Karpas-422 (cell line): ENCODE measurements around the gene PGAP1. TPM values are rescaled to one million over a fixed set of nuclear protein-coding genes. Genes with fewer than 3 reads are reported as not detected.

Source experiments
- DNase-seq: peaks from one replicate; pipeline ENCODE4 v3.0.0-alpha.2; 2015
- H2AFZ ChIP-seq: fragments of 200-600 bp; sonication (generic); 2 replicates; pipeline ENCODE4 v1.6.1; 2014; ENCODE audit warnings: antibody characterized with exemption, low read length, mixed read lengths
- H3K27ac ChIP-seq: fragments of 200-600 bp; sonication (generic); 2 replicates; pipeline ENCODE4 v1.5.1; 2014; ENCODE audit warnings: mild to moderate bottlenecking, low read length, moderate library complexity
- H3K27me3 ChIP-seq: fragments of 200-600 bp; sonication (generic); 2 replicates; pipeline ENCODE4 v1.6.1; 2014; ENCODE audit warnings: low read length, mixed read lengths
- H3K36me3 ChIP-seq: fragments of 200-600 bp; sonication (generic); 2 replicates; pipeline ENCODE4 v1.6.1; 2014; ENCODE audit warnings: low read length, mixed read lengths; ENCODE audit not compliant: insufficient read depth
- H3K4me1 ChIP-seq: fragments of 200-600 bp; sonication (generic); 2 replicates; pipeline ENCODE4 v1.6.1; 2014; ENCODE audit warnings: mild to moderate bottlenecking, low read length, mixed read lengths
- H3K4me2 ChIP-seq: fragments of 200-600 bp; sonication (generic); 2 replicates; pipeline ENCODE4 v1.6.1; 2014; ENCODE audit warnings: low read length, low read depth, mild to moderate bottlenecking; ENCODE audit not compliant: poor library complexity, severe bottlenecking
- H3K4me3 ChIP-seq: fragments of 200-600 bp; sonication (generic); 2 replicates; pipeline ENCODE4 v1.5.1; 2014; ENCODE audit warnings: mild to moderate bottlenecking, antibody characterized with exemption, low read length, mixed read lengths
- H3K79me2 ChIP-seq: fragments of 200-600 bp; sonication (generic); 2 replicates; pipeline ENCODE4 v1.6.1; 2014; ENCODE audit warnings: mild to moderate bottlenecking, low read length, mixed read lengths
- H3K9ac ChIP-seq: fragments of 200-600 bp; sonication (generic); 2 replicates; pipeline ENCODE4 v1.6.0; 2014; ENCODE audit warnings: low read length
- H3K9me2 ChIP-seq: fragments of 200-600 bp; sonication (generic), shearing (Covaris generic); replicated peaks from 2 replicates; pipeline ENCODE4 v1.6.0; 2014; ENCODE audit warnings: mild to moderate bottlenecking, low read length, moderate library complexity; ENCODE audit not compliant: insufficient read depth
- H3K9me3 ChIP-seq: fragments of 300-700, 200-600 bp; sonication (generic); 2 replicates; pipeline ENCODE4 v1.6.1; 2014; ENCODE audit warnings: low read length, mixed read lengths
- H4K20me1 ChIP-seq: fragments of 200-600 bp; sonication (generic); 2 replicates; pipeline ENCODE4 v1.6.1; 2014; ENCODE audit warnings: mild to moderate bottlenecking, antibody characterized with exemption, low read length, low read depth; ENCODE audit not compliant: insufficient read depth
- small RNA-seq: library from RNA; depleted of rRNA; stranded (forward); fragments of <200 nt; gene quantifications from one replicate; pipeline ENCODE3, GENCODE V24; 2014
- total RNA-seq: library from RNA; depleted of rRNA; stranded (reverse); fragments of >200 nt; shearing (Covaris generic); gene quantifications from 2 replicates; pipeline ENCODE4 v1.2.3, GENCODE V29; 2014; ENCODE audit warnings: low replicate concordance; rRNA removed

PGAP1 gene
- total RNA-seq, 1 experiment from 2014 or later = 22.4 TPM

- no peak overlapping the region for H2AFZ ChIP-seq
- H4K20me1 ChIP-seq = no peaks in the 10 kb centered on the region
- no peaks in the 10 kb centered on the region for H3K27me3 ChIP-seq
- no peak overlapping the region for H3K9ac ChIP-seq
- no peak overlapping the region for H3K4me2 ChIP-seq
- no peaks in the 10 kb centered on the region for H3K36me3 ChIP-seq
- no peaks in the 10 kb centered on the region for H3K9me2 ChIP-seq
- H3K4me3 ChIP-seq = no peak overlapping the region
- peaks cover 7% of the 10 kb centered on the region for H3K4me1 ChIP-seq
- H3K79me2 ChIP-seq = peaks cover 2% of the 10 kb centered on the region
- no peak for DNase-seq
- no peaks in the 10 kb centered on the region for H3K9me3 ChIP-seq
- no peak overlapping the region for H3K27ac ChIP-seq
Observed at GRCh38 chr2:196804381-196804780, 122.1 kb downstream of the PGAP1 start.

DNA sequence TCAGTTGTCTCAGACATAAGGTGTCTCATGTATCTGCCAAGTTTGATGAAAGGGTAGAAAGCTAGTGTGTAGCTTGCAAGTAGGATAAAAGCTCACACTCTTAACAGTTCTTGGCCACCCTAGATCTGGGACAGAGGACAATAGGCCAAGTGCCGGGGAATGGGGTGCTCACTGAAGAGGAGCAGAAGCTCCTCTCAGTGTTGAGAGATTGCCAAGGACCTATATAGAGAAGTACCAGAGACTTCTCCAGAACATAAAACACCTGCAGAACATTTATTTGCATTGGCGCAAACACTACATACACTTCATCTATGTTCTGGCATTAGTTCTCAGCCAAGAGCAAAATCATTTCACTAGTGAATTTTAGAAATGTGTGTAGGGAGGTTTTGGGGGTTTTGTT is 124.1 kb downstream of the PGAP1 start:
- Histone ChIP-seq H3K27ac (no peak overlapping the region), H3K36me3 (peaks cover 5% of the 10 kb centered on the region), H2AFZ (no peak overlapping the region), H3K9me3 (no peaks in the 10 kb centered on the region), H3K9me2 (no peaks in the 10 kb centered on the region), H4K20me1 (no peaks in the 10 kb centered on the region), H3K9ac (no peak overlapping the region), H3K4me3 (no peak overlapping the region), H3K4me1 (peaks cover 20% of the 10 kb centered on the region), H3K27me3 (no peaks in the 10 kb centered on the region), H3K79me2 (peaks cover 21% of the 10 kb centered on the region), H3K4me2 (no peak overlapping the region)
- DNase-seq = no peak

DNA sequence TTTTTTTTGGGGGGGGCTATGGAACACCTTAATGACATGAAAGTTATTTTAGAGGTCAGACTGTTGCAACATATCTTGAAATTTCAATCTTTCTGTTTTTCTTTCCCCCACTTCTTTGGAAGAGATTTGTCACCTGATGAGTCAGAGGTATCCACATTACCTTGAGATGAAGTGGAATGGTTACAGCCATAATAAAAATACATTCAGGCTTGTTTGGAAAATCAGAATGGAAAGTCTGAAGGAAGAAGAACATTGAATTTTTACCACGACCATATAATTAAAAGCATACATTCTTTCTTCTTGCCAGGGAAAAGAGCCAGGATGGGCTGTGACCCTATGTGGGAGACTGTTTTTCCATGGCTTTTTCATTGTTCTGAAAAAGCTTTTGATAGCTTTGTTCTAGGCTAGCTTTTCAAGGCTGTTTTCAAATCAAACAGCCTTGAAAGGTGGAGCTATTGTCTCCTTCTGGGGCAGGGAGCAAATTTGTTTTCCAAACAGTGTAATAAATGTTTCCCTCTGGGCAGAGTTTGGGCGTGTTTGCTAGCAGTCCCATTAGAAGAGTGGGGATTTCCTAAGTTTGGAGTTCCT is 124.7 kb downstream of the PGAP1 start:
- Histone ChIP-seq H3K79me2 (peaks cover 27% of the 10 kb centered on the region), H3K4me2 (no peak overlapping the region), H3K9me3 (no peaks in the 10 kb centered on the region), H3K9ac (no peak overlapping the region), H3K4me1 (peaks cover 27% of the 10 kb centered on the region), H3K27ac (no peak overlapping the region), H2AFZ (no peak overlapping the region), H4K20me1 (no peaks in the 10 kb centered on the region), H3K9me2 (no peaks in the 10 kb centered on the region), H3K27me3 (no peaks in the 10 kb centered on the region), H3K36me3 (peaks cover 11% of the 10 kb centered on the region), H3K4me3 (no peak overlapping the region)
- DNase-seq = no peak

- peaks cover 27% of the 10 kb centered on the region for H3K4me1 ChIP-seq
- DNase-seq = peak; percentile 52
- peak overlapping the region; percentile 12; the same call in 1 of the 2 replicates for H3K27ac ChIP-seq
- H3K4me3 ChIP-seq = peak overlapping the region; percentile 81
- H2AFZ ChIP-seq = peak overlapping the region; percentile 58; the same call in 1 of the 2 replicates
- H3K9ac ChIP-seq = peak overlapping the region; percentile 79
- H4K20me1 ChIP-seq = no peaks in the 10 kb centered on the region
- no peaks in the 10 kb centered on the region for H3K27me3 ChIP-seq
- H3K79me2 ChIP-seq = peaks cover 43% of the 10 kb centered on the region
- H3K9me3 ChIP-seq = no peaks in the 10 kb centered on the region
- H3K36me3 ChIP-seq = peaks cover 24% of the 10 kb centered on the region
- peak overlapping the region; percentile 76 for H3K4me2 ChIP-seq
- H3K9me2 ChIP-seq = no peaks in the 10 kb centered on the region
Observed at GRCh38 chr2:196798980-196799379, 127.5 kb downstream of the PGAP1 start.

DNA sequence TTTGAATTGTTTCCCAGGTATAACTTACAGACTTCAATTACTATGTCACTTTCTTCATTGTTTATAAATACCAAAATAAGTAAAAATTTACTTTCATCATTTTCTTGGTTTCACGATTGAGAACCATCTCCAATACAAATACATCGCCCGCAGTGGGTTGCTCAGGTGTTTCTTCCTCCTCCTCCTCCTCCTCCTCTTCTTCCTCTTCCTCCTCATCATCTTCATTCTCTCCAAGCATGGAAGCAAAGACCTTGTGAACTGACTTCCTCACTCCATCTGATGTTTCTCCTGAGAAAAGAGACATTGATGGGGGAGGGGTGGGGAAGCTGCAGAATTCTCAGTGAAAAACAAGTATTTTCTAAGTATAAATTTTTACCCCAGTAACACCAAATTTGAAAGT is 133.6 kb downstream of the PGAP1 start:
- Histone ChIP-seq H3K4me2 (no peak overlapping the region), H3K36me3 (peaks cover 71% of the 10 kb centered on the region), H2AFZ (no peak overlapping the region), H3K9me3 (no peaks in the 10 kb centered on the region), H3K27me3 (no peaks in the 10 kb centered on the region), H3K9me2 (no peaks in the 10 kb centered on the region), H3K4me3 (no peak overlapping the region), H4K20me1 (no peaks in the 10 kb centered on the region), H3K9ac (no peak overlapping the region), H3K27ac (no peak overlapping the region), H3K4me1 (peaks cover 11% of the 10 kb centered on the region), H3K79me2 (peaks cover 58% of the 10 kb centered on the region)
- no peak for DNase-seq

DNA sequence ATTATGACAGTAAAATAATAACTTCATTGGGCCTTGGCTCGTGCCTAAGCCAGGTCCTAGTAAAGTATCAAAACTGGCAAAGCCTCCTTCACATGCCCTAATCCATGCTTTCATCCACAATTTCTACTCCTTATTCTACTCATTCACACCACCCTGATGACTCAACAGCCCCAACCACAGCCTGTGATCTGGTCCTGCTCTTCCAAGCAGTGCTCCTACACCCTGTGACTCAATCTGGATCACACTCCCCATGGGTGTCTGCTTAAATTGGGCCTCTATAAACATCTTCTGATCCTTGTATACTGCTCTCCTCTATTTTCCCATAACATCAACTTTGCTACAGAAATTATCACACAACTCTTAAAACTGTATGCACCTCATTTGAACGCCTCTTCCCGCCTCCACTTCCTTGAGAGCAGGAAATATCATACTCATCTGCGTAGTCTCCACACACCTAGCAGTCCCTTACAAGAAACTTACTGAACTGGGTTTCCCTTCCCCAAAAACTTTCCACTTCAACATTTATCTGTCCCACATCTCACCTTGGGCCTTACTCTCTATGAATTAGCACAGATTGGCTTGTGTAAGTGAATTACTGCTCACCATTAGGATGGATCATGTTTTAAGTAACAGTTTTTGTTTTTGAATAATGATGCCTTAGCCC is 142.9 kb downstream of the PGAP1 start:
- H3K36me3 ChIP-seq = peaks cover 90% of the 10 kb centered on the region
- H3K9me3 ChIP-seq = no peaks in the 10 kb centered on the region
- no peak overlapping the region for H3K27ac ChIP-seq
- no peak overlapping the region for H2AFZ ChIP-seq
- DNase-seq = no peak
- no peaks in the 10 kb centered on the region for H3K4me1 ChIP-seq
- no peak overlapping the region for H3K4me3 ChIP-seq
- H3K9ac ChIP-seq = no peak overlapping the region
- H4K20me1 ChIP-seq = no peaks in the 10 kb centered on the region
- no peak overlapping the region for H3K4me2 ChIP-seq
- peaks cover 33% of the 10 kb centered on the region for H3K79me2 ChIP-seq
- no peaks in the 10 kb centered on the region for H3K27me3 ChIP-seq
- no peaks in the 10 kb centered on the region for H3K9me2 ChIP-seq

Small RNA genes within 50 kb of the gene (small RNA-seq; reads per million reads assigned to genes)
- not detected for gene AC012486.1

Other genes starting within 250 kb of the PGAP1 start
- gene GTF3C3, start 127.0 kb downstream of the PGAP1 start, total RNA-seq = 34.8 and 99.0 TPM in 2 replicates
- not detected in 2 replicates for gene C2orf66, start 117.4 kb downstream of the PGAP1 start, total RNA-seq